NCI-H748 treated with DMSO at 0.1 percent for 48 hours (cell line): ENCODE measurements around the gene RGPD8.
"Not testable (repeated sequence)": the region's sequence is repeated elsewhere in the genome, so short reads cannot be mapped to it uniquely, and the experiment has no call there.

Experiments used
- DNase-seq: peaks from one replicate; lab custom pipeline; 2025; lab: John Stamatoyannopoulos, UW

The RGPD8 gene

DNA sequence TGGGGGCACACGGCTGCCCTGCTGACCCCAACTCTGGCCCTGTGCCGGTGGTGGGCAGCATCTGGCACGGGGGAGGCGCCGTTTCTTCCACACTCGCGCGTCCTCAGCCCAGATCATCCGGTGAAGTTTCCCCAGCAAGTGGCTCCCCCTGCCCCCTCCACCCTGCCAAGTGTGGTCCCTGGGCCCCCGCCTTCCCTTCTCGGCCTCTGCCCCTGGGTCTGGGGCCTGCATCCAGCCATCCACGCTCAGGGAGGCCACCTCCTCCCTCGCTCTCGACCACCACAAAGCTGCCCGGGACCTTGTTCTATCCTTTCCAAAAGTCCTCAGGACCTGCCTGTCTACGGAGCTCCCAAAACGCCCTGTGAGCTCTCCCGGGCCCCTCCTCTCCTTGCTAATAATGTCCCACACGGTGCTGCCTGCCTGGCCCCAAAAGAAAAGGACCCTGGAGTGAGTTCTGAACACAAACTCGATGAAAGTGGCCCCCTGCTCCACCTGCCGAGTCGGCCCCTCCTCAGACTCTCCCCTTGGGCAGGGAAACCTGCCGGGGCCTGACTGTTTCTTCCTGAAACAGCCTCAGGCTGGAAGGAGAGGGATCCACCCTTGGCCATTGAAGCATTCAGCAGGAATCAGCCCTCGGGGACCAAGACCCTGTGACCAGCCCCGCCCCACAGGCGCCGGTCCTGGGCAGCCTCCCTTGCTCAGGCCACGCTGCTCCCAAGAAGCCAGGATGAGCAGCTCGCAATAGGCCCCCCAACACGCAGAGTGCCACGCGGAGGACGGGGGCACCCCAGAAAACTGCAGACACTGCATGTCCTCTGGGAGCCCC lies 1.7 kb upstream of the RGPD8 start:
- not testable (repeated sequence) for DNase-seq

DNA sequence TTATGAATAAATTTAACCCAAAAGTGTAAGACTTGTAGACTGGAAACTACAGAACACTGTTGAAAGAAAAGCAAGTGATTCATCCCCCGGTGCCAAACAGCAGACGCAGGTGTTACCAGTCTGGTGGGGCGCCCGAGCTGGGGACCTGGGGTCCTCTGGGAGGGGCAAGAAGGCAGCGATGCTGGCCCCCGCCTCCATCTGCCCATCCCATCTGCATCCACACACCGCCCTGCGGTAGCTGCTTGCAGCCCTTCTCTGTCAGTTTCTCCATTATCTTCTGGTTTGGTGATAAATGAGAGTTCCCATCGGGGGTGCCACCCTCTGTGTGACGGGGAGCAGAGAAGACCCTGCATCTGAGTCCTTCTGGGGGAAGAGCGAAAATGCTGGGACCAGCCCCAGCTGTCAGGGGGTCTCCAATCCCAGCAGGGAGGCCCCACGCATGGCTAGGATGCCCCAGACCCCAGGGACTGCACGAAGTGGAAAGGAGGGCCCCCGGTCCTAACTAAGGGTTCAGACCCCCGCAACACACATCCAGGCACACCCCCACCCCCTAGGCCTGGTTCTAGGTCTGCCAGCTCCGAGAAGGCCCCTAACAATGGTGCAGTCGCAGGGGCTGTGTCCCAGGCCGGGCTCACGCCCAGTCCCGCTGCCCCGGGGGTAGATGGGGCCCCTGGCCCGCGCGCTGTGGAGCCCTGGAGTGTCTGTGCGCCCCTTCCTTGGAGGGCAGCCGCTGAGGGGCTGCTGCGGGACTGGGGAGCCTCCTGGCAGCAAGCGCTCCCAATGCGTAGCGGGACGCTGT lies 686 bp upstream of the RGPD8 start:
- DNase-seq = no peak

GRCh38 chr2:112432735-112433479 lies 538 bp downstream of the RGPD8 start:
- not testable (repeated sequence) for DNase-seq

GRCh38 chr2:112432390-112432734 lies 1.1 kb downstream of the RGPD8 start:
- DNase-seq = not testable (repeated sequence)

- not testable (repeated sequence) for DNase-seq
Measured at GRCh38 chr2:112431587-112432295, 1.7 kb downstream of the RGPD8 start.

- DNase-seq = not testable (repeated sequence)
Measured at GRCh38 chr2:112424553-112424952, 8.9 kb downstream of the RGPD8 start.

DNA sequence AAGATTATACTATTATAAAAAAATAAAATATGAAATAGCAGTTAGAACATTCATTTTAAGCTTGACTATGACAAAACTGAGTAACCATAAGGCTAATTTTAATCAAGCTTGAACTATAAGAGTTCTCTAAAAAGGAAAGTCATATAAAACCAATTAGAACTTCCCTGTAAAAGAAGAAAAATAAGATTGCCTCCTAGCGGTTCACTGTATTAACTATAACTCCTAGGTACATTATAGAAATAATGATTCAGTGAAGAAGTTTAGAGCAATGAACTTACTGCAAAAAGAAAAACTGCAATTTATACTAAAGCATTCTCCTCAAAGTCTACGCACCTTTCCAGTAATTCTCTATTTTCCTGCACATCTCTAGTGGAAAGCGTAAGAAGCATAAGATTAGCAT lies 16.6 kb downstream of the RGPD8 start:
- DNase-seq = not testable (repeated sequence)

GRCh38 chr2:112360055-112360454 lies 73.4 kb downstream of the RGPD8 start:
- DNase-seq = not testable (repeated sequence)

DNA sequence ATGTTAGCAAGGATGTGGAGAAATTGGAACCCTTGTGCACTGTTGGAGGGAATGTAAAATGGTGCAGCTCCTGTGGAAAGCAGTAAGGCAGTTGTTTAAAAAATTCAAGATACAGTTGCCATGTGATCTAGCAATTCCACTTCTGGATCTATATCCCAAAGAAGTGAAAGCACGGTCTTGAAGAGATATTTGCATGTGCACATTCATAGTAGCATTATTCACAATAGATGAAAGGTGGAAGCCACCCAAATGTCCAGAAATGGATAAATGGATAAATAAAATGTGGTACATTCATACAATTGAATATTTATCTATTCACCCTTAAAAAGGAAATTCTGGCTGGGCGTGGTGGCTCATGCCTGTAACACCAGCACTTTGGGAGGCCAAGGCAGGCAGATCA lies 79.1 kb downstream of the RGPD8 start:
- not testable (repeated sequence) for DNase-seq

GRCh38 chr2:112352809-112353603 lies 80.4 kb downstream of the RGPD8 start:
- DNase-seq = not testable (repeated sequence)

- not testable (repeated sequence) for DNase-seq
Measured at GRCh38 chr2:112352292-112352691, 81.2 kb downstream of the RGPD8 start.

DNA sequence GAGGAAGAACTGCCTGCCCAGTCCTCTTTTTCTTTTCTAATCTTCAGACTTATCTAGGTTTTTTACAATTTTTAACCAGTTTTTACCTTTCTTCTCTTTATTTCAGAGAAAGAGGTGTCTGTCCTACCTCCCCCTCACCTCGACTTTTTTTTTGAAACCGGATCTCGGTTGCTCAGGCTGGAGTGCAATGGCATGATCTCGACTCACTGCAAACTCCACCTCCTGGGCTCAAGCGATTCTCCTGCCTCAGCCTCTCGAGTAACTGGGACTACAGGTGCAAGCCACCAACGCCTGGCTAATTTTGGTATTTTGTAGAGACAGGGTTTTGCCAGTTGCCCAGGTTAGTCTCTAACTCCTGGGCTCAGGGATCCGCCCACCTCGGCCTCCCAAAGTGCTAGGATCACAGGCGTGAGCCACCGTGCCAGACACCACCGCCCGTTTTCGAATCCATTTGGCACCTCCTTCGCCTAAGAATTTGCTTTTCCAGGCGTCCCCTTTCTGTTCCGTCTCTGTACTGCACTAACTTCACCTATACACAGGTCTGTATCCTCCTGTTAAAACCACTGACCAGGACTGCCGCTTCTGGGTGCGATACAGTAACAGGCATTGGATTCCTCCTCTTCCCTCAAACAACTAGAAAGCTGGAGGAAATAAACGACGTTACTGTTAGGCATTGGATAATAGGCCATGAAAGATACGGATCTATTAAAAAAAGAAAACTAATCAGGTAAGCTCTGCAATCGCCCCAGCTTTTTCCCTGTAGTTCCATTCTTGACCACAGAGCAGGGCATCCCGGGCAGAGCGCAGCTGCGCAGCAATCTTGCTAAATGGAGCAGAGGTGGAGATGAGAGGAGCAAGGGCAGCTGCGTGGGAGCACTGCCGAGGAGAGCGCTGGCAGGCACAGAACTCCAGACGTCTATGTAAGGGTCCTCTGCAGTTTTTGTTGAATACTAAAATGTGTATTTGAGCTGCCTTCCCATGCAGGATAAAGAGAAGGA lies 88.1 kb downstream of the RGPD8 start:
- DNase-seq = no peak

DNA sequence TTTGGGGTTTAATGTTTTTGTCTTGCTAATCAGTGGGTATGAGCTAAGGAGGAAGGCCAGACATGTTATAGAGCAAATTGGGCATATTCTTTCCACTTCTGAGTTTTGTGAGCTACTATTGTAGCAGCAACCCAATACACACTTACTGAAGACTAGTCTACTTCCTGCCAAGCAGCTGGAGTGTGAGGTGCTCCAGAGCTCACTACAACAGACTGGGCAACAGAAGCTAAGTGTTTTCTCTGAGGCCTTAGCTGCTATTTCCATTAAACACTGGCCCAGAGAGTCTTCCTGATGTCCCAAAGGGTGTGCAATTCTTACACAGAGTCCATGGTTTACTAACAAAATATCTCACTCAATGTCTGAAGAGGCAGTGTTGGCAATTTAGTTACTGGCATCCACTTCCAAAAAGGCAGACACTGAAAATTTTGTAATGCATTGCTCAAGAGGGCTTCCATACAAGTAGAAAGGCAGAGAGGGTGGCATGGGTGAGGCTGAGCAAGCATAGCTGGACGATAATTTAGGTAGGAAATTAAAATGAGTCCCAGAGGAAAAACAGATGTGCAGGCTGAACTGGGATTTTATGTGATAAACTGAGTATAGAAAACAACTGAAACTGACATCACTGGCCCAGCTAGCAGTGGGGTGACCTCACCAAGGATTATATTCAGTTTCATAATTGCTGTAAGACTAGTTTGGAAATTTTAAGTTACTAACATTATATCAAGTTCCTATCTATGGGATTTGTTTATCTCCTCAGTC lies 89.4 kb downstream of the RGPD8 start:
- no peak for DNase-seq

DNA sequence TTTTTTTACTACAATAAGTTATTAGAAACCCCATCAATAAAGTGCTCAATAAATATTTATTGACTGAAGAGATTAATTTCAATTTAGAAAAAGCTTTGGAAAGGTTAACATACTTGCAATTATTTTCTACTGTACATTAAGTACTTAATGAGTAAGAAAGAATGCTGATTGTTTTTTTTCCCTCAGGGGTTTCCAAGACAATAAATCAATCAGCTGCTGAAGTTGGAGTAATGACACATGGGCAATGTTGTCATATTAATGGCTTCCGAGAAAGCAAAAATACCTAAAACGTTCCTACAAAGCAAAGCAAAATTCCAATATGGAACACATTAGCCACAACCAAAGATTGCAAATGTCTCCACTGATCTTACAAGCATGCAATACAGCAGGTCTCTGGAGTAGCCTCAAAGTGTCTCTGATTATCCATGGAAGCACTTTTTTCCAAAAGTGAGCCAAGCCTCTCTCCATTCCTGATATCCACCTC lies 91.3 kb downstream of the RGPD8 start:
- no peak for DNase-seq

GRCh38 chr2:112340475-112341267 lies 92.8 kb downstream of the RGPD8 start:
- no peak for DNase-seq

DNA sequence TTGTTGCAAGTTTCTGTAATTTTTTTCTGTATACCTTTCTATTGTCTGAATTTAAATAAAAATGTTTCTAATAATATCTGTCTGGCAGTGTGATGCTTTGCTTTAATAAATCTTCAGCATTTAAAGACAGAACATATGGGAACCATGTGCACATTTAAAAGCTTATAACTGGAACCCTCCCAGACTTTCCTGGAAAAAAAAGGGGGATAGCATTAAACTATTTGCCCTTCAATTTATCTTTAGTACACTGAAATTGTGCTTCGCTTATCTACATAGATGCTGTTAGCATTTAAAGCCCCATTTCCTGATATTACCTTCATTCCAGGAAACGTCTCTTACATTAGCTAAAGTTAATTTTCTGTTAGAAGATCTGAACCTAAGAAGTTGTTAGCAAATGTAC lies 93.5 kb downstream of the RGPD8 start:
- no peak for DNase-seq

DNA sequence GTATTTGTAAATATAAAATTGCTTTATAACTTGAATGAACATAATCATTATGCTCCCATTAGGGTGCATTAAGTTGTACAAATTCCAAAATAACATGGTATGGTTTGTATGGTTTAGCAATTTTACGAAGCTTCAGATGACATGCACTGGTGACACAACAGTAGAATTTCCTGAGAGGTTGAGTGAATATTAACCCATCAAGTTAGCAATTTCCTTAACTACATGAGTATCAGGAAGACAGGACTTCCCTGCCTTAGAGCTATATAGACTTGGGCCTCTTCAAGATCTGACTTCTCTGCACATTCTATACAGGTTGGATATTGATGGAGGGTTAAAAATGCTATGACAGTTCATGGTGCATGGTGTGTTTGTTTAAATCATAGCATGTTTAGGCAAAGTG lies 97.8 kb downstream of the RGPD8 start:
- no peak for DNase-seq

DNA sequence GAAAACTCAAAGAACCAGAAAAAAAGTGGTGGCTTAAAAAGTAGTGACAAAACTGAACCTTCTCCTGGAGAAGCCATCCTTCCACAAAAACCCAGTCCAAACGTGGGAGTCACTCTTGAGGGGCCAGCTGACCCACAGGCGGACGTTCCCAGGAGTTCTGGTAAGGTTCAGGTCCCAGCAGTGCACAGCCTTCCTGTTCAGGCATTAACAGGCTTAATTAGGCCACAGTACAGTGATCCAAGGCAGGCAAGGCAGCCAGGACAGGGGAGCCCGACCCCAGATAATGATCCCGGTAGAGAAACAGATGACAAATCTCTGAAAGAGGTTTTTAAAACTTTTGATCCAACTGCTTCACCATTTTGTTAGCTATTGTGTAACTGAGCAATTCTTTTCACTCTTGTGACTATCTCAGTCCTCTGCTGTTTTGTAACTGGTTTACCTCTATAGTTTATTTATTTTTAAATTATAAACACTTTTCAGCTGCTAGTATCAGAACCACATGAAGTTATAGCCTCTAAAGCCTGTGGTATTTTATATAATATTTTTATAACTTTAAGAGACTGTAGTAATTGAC lies 101.2 kb downstream of the RGPD8 start:
- DNase-seq = no peak
